Tibial artery (tissue), 4 donors: ENCODE measurements around the gene DNM1.

Experiments
- DNase-seq, 2 donors: peaks; one replicate each; pipeline ENCODE4 v3.0.0-alpha.2; 2019
- H3K27ac ChIP-seq, 2 donors: fragments of 200-600 bp; sonication (generic) in 1 of 2; 1 replicate in 1 of 2; 2 replicates in 1 of 2; pipeline ENCODE4 v1.5.1; 2018 to 2019; ENCODE audit warnings: mild to moderate bottlenecking in 1 of 2
- H3K27me3 ChIP-seq, 2 donors: fragments of 200-600 bp; sonication (generic) in 1 of 2; one replicate each; pipeline versions ENCODE4 v1.5.1 to v1.6.0; 2016 to 2019
- H3K36me3 ChIP-seq, 3 donors: fragments of 200-600 bp; sonication (generic) in 2 of 3; one replicate each; pipeline ENCODE4 v1.5.1; 2016 to 2019; ENCODE audit warnings: mild to moderate bottlenecking in 2 of 3
- H3K4me1 ChIP-seq, 4 donors: fragments of 200-600 bp; sonication (generic) in 2 of 4; 1 replicate in 3 of 4; 2 replicates in 1 of 4; pipeline ENCODE4 v1.5.1; 2016 to 2019
- H3K4me3 ChIP-seq, 2 donors: fragments of 200-600 bp; sonication (generic) in 1 of 2; 1 replicate in 1 of 2; 2 replicates in 1 of 2; pipeline ENCODE4 v1.5.1; 2018 to 2019; ENCODE audit warnings: mild to moderate bottlenecking in 2 of 2
- H3K9me3 ChIP-seq, 3 donors: fragments of 200-600 bp; sonication (generic) in 1 of 3; one replicate each; pipeline ENCODE4 v1.5.1; 2016 to 2019
- intact Hi-C: fragments of 100-400 bp; cut with DNase I; formaldehyde crosslinking; loops from one replicate; pipeline ENCODE4 v1.15.0; 2023; ENCODE audit warnings: low total_unique reads
- TF ChIP-seq, protein P1 (sequence below), 2 experiments: fragments of 200-600 bp in 1 of 2; fragments of 450-650 bp in 1 of 2; IDR thresholded peaks; one replicate each; pipeline ENCODE4 v1.5.1; 2017 to 2019; ENCODE audit warnings: antibody characterized with exemption in 2 of 2, mild to moderate bottlenecking in 1 of 2, moderate library complexity in 1 of 2

DNM1 gene

DNA sequence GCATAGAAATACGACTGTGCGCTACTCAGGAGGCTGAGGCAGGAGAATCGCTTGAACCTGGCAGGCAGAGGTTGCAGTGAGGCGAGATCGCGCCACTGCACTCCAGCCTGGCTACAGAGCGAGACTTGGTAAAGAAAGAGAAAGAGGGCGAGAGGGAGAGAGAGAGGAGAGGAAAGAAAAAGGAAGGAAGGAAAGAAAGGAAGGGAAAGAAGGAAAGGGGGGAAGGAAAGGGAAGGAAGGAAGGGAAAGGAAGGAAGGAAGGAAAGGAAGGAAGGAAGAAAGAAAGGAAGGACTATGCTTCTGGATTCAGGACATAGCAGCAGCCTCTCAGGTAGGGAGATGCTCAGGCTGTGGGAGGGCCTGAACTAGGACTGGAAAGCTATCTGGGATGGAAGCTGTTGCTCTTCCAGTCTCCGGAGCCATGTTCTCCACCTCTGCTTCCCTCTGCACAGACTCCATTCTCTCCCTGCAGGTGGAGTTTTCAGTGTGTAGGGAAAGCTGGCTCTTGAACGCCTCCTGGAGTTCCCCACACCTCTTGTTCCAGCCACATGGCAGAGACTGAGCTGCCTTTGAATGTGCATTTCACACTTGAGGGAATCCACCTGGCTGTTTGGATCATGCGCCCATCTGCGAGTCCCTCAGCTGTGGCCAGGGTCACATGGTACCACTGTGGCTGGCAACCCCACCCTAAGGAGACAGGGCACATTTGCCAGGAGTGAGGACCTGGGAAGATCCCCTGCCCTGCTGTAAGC is 82.0 kb downstream of the DNM1 start:
- Histone ChIP-seq H3K27ac (no peak overlapping the region), H3K4me1 (no peaks in the 10 kb centered on the region), H3K4me3 (no peak overlapping the region), H3K27me3 (no peaks in the 10 kb centered on the region), H3K9me3 (no peaks in the 10 kb centered on the region), H3K36me3 (peaks cover 9 to 50% (median 28%) of the 10 kb centered on the region in 3 donors)
- no peak for DNase-seq
- intact Hi-C loops = no loop called here
- TF ChIP-seq, protein P1, sequence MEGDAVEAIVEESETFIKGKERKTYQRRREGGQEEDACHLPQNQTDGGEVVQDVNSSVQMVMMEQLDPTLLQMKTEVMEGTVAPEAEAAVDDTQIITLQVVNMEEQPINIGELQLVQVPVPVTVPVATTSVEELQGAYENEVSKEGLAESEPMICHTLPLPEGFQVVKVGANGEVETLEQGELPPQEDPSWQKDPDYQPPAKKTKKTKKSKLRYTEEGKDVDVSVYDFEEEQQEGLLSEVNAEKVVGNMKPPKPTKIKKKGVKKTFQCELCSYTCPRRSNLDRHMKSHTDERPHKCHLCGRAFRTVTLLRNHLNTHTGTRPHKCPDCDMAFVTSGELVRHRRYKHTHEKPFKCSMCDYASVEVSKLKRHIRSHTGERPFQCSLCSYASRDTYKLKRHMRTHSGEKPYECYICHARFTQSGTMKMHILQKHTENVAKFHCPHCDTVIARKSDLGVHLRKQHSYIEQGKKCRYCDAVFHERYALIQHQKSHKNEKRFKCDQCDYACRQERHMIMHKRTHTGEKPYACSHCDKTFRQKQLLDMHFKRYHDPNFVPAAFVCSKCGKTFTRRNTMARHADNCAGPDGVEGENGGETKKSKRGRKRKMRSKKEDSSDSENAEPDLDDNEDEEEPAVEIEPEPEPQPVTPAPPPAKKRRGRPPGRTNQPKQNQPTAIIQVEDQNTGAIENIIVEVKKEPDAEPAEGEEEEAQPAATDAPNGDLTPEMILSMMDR (IDR thresholded peaks at IDR 0.05) = no peak

DNA sequence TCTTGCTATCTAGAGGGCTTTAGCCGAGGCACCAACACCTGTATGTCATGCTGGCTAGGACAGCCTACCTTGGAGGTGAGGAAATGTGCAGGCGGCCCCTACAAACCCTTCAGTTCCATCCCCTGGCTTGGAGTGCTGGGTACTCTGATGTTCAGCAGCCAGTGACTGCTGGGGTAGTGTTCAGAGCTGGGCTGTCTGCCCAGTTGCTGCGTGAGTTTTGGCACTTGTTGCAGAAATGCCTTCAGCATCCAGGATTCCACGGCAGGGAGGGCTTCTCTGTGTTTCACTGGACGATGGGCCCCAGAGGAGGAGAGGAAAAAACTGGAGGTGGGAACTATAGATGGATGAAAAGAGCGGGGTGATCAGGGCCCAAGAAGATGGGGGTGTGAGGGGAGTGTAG is 83.3 kb downstream of the DNM1 start:
- peaks cover 9 to 54% (median 28%) of the 10 kb centered on the region in 3 donors for H3K36me3 ChIP-seq
- H3K9me3 ChIP-seq = no peaks in the 10 kb centered on the region
- intact Hi-C loops = no loop called here
- TF ChIP-seq, protein P1 (IDR thresholded peaks at IDR 0.05) = no peak
- no peak overlapping the region for H3K27ac ChIP-seq
- DNase-seq = no peak
- no peak overlapping the region for H3K4me3 ChIP-seq
- no peaks in the 10 kb centered on the region for H3K4me1 ChIP-seq
- no peaks in the 10 kb centered on the region for H3K27me3 ChIP-seq

DNA sequence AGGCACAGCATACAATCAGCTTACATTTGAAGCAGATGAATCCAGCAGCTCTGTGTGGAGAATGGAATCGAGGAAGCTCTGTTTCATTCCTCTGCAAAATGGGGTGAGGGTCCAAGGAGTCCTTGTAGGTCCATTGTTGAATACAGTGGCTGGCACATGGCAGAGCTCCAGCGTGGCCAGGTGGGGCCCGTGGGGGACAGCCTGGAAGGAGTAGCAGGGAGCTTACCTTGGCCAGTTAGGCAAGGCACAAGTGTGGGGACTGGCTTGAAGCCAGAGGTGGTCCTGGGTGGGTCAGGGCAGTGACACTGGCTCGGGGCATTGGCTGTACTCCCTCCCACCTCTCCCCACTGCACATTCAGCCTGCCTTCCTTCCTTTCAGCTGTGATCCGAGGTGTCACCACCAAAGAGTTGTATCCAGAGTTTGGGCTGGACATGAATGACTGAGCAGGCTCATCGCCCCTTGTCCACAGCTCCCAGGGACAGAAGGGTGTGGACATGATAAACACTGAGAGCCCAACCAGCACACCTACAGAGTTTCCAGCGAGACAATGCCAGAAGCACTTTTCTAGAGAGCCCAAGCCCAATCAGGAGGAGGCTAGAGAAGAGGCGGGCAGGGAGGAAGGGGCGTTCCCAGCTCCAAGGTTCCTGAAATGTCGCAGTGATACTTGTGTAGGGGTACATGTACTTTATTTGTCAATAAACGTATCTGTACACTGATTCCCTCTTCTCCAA is 85.3 kb downstream of the DNM1 start:
- intact Hi-C loops = no loop called here
- peaks cover 9 to 54% (median 28%) of the 10 kb centered on the region in 3 donors for H3K36me3 ChIP-seq
- H3K27ac ChIP-seq = no peak overlapping the region
- H3K9me3 ChIP-seq = no peaks in the 10 kb centered on the region
- DNase-seq = no peak
- H3K27me3 ChIP-seq = no peaks in the 10 kb centered on the region
- TF ChIP-seq, protein P1 (IDR thresholded peaks at IDR 0.05) = no peak
- no peak overlapping the region for H3K4me3 ChIP-seq
- no peaks in the 10 kb centered on the region for H3K4me1 ChIP-seq

DNA sequence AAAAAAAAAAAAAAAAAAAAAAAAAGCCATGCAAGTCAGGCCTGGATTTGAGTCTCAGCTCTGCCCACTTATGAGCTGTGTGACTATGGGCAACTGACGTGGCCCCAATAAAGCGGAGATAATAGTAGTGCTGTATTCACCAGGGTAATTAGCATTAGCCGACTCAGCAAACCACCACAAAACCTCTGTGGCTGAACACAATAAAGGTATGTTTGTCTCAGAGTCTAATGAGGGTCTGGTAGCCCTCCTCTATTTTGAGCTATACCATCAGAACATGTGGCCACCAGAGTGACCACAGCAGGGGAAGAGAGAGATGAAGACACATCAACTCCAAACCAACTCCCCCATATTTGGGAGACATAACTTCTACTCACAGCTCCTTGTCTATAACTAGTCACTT is 88.8 kb downstream of the DNM1 start:
- H3K4me3 ChIP-seq = no peak overlapping the region
- H3K27me3 ChIP-seq = no peaks in the 10 kb centered on the region
- peaks cover 5 to 31% (median 11%) of the 10 kb centered on the region in 3 donors for H3K36me3 ChIP-seq
- TF ChIP-seq, protein P1 (IDR thresholded peaks at IDR 0.05) = no peak
- no peak for DNase-seq
- intact Hi-C loops = no loop called here
- H3K27ac ChIP-seq = no peak overlapping the region
- H3K9me3 ChIP-seq = no peaks in the 10 kb centered on the region
- no peaks in the 10 kb centered on the region for H3K4me1 ChIP-seq

DNA sequence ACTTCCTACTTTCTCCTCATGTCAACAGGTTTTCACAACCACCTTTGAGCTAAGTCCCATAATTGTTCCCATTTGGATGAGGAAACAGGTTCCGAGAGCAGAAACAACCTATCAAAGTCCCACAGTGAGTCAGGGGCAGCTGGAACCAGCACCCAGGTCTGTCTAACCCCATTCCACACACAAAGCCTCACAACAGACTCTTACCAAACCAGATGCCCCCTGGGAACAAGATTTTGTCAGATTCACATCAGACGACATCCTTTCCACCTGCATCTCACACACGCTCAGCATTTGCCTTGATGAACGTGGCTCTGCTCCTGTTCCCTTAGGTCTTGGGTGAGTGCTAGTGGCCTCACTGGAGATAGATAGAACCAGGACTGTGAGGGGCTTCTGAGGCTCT is 89.9 kb downstream of the DNM1 start:
- Histone ChIP-seq H3K36me3 (peaks cover 5 to 20% (median 6%) of the 10 kb centered on the region in 3 donors), H3K9me3 (no peaks in the 10 kb centered on the region), H3K4me1 (no peaks in the 10 kb centered on the region), H3K4me3 (no peak overlapping the region), H3K27ac (no peak overlapping the region), H3K27me3 (no peaks in the 10 kb centered on the region)
- intact Hi-C loops = no loop called here
- TF ChIP-seq, protein P1 (IDR thresholded peaks at IDR 0.05) = no peak
- DNase-seq = no peak
